SU-DHL-6 (cell line): ENCODE data around the gene SAA2.
"Not testable (repeated sequence)": the region's sequence is repeated elsewhere in the genome, so short reads cannot be mapped to it uniquely, and the experiment has no call there.

Source experiments
- H2AFZ ChIP-seq: fragments of 200-600 bp; sonication (generic); 2 replicates; pipeline ENCODE4 v1.6.1; 2014; ENCODE audit warnings: low read depth, mild to moderate bottlenecking, moderate library complexity, mixed read lengths, antibody characterized with exemption, low read length; ENCODE audit not compliant: severe bottlenecking
- H3F3A ChIP-seq: fragments of 200-600 bp; shearing (Covaris generic); 2 replicates; pipeline ENCODE4 v1.6.0; 2016; ENCODE audit warnings: antibody characterized with exemption, mild to moderate bottlenecking; ENCODE audit not compliant: insufficient read depth
- H3K27ac ChIP-seq: fragments of 200-600 bp; sonication (generic); 2 replicates; pipeline ENCODE4 v1.5.1; 2016; ENCODE audit warnings: low read depth, mild to moderate bottlenecking, low read length, moderate library complexity, mixed read lengths
- H3K27me3 ChIP-seq: fragments of 200-600 bp; sonication (generic), shearing (Covaris generic); 2 replicates; pipeline ENCODE4 v1.6.0; 2014; ENCODE audit warnings: mild to moderate bottlenecking, low read length
- H3K36me3 ChIP-seq: fragments of 200-600 bp; sonication (generic); 2 replicates; pipeline ENCODE4 v1.6.1; 2014; ENCODE audit warnings: mild to moderate bottlenecking, low read length, mixed read lengths
- H3K4me2 ChIP-seq: fragments of 300-600, 200-600 bp; shearing (Covaris generic), sonication (generic); 2 replicates; pipeline ENCODE4 v1.6.0; 2014; ENCODE audit warnings: low read length, low read depth, mild to moderate bottlenecking; ENCODE audit not compliant: poor library complexity, severe bottlenecking
- H3K4me3 ChIP-seq: fragments of 200-600 bp; sonication (generic); 2 replicates; pipeline ENCODE4 v1.5.1; 2014; ENCODE audit warnings: antibody characterized with exemption, low read length, mild to moderate bottlenecking, mixed read lengths; ENCODE audit not compliant: insufficient read depth, poor library complexity, severe bottlenecking
- H3K79me2 ChIP-seq: fragments of 200-600 bp; sonication (generic); 2 replicates; pipeline ENCODE4 v1.6.1; 2014; ENCODE audit warnings: mild to moderate bottlenecking, low read length, moderate library complexity; ENCODE audit not compliant: insufficient read depth
- H3K9ac ChIP-seq: fragments of 200-600 bp; sonication (generic); 2 replicates; pipeline ENCODE4 v1.7.0; 2014; ENCODE audit warnings: mild to moderate bottlenecking, low read length
- H3K9me2 ChIP-seq: fragments of 200-600 bp; sonication (generic); replicated peaks from 2 replicates; pipeline ENCODE4 v1.6.1; 2014; ENCODE audit warnings: low read length; ENCODE audit not compliant: insufficient read depth
- H3K9me3 ChIP-seq: fragments of 200-600 bp; sonication (generic); 2 replicates; pipeline ENCODE4 v1.6.1; 2014; ENCODE audit warnings: low read length, mixed read lengths; ENCODE audit not compliant: insufficient read depth
- H4K20me1 ChIP-seq: fragments of 200-600 bp; sonication (generic); 2 replicates; pipeline ENCODE4 v1.6.1; 2014; ENCODE audit warnings: low read depth, mild to moderate bottlenecking, antibody characterized with exemption, low read length, moderate library complexity, mixed read lengths
- CTCF ChIP-seq: fragments of 200-600 bp; sonication (generic); IDR thresholded peaks from one replicate; pipeline ENCODE4 v1.5.1; 2017; ENCODE audit warnings: antibody characterized with exemption, mild to moderate bottlenecking, low read length, moderate library complexity; ENCODE audit not compliant: insufficient read depth, poor library complexity, severe bottlenecking
- EZH2phosphoT487 ChIP-seq: fragments of 200-600 bp; sonication (generic), shearing (Covaris generic); conservative IDR thresholded peaks from 2 replicates; pipeline ENCODE4 v1.6.1; 2018; ENCODE audit warnings: mild to moderate bottlenecking, antibody characterized with exemption, low read length, moderate library complexity, mixed read lengths

The SAA2 gene

GRCh38 chr11:18204771-18205170 is 43.7 kb downstream of the SAA2 start:
- H2AFZ ChIP-seq, result no peak overlapping the region
- H3K9me2 ChIP-seq, result no peaks in the 10 kb centered on the region

GRCh38 chr11:18204220-18204619 is 44.2 kb downstream of the SAA2 start:
- no peaks in the 10 kb centered on the region for H3K27me3 ChIP-seq
- H4K20me1 ChIP-seq, result no peaks in the 10 kb centered on the region
- no peak for TF ChIP-seq CTCF
- no peak for TF ChIP-seq EZH2phosphoT487
- H3K79me2 ChIP-seq, result no peaks in the 10 kb centered on the region
- no peak overlapping the region for H2AFZ ChIP-seq
- no peaks in the 10 kb centered on the region for H3F3A ChIP-seq
- H3K4me2 ChIP-seq, result no peak overlapping the region
- H3K9ac ChIP-seq, result no peak overlapping the region
- no peak overlapping the region for H3K27ac ChIP-seq
- H3K9me3 ChIP-seq, result no peaks in the 10 kb centered on the region
- H3K36me3 ChIP-seq, result 0 out of 2 replicates have a peak, but pooled peaks cover 2% of the 10 kb centered on the region
- no peak overlapping the region for H3K4me3 ChIP-seq
- H3K9me2 ChIP-seq, result no peaks in the 10 kb centered on the region

More at GRCh38 chr11:18204771-18205170, 43.7 kb downstream of the SAA2 start:
- 0 out of 2 replicates have a peak, but pooled peaks cover 2% of the 10 kb centered on the region for H3K36me3 ChIP-seq
- H3K4me2 ChIP-seq, result no peak overlapping the region
- no peaks in the 10 kb centered on the region for H4K20me1 ChIP-seq
- no peaks in the 10 kb centered on the region for H3K79me2 ChIP-seq
- H3K9ac ChIP-seq, result no peak overlapping the region
- H3K27me3 ChIP-seq, result no peaks in the 10 kb centered on the region
- H3F3A ChIP-seq, result no peaks in the 10 kb centered on the region
- no peak overlapping the region for H3K27ac ChIP-seq
- no peak for TF ChIP-seq CTCF
- H3K4me3 ChIP-seq, result no peak overlapping the region
- no peaks in the 10 kb centered on the region for H3K9me3 ChIP-seq

GRCh38 chr11:18203723-18204122 is 44.7 kb downstream of the SAA2 start:
- H3K27me3 ChIP-seq, result no peaks in the 10 kb centered on the region
- 0 out of 2 replicates have a peak, but pooled peaks cover 2% of the 10 kb centered on the region for H3K36me3 ChIP-seq
- no peaks in the 10 kb centered on the region for H3K9me3 ChIP-seq
- no peak overlapping the region for H3K9ac ChIP-seq
- H3K9me2 ChIP-seq, result no peaks in the 10 kb centered on the region
- no peak overlapping the region for H3K27ac ChIP-seq
- H3K79me2 ChIP-seq, result no peaks in the 10 kb centered on the region
- no peak overlapping the region for H3K4me2 ChIP-seq
- H2AFZ ChIP-seq, result no peak overlapping the region
- TF ChIP-seq CTCF, result peak; percentile 57
- no peak for TF ChIP-seq EZH2phosphoT487
- H4K20me1 ChIP-seq, result no peaks in the 10 kb centered on the region
- no peak overlapping the region for H3K4me3 ChIP-seq
- H3F3A ChIP-seq, result no peaks in the 10 kb centered on the region

- H2AFZ ChIP-seq, H3K27ac ChIP-seq, H3F3A ChIP-seq, H3K4me3 ChIP-seq, H3K9me2 ChIP-seq, H4K20me1 ChIP-seq, H3K36me3 ChIP-seq, H3K9me3 ChIP-seq, H3K79me2 ChIP-seq, H3K9ac ChIP-seq, H3K4me2 ChIP-seq, H3K27me3 ChIP-seq: not testable (repeated sequence)
These were observed 50.7 kb downstream of the SAA2 start for GRCh38 chr11:18197738-18198137.
